Smooth muscle cell (in vitro differentiated cells): ENCODE results near the gene SMU1. TPM values are rescaled to one million over a fixed set of nuclear protein-coding genes. Genes with fewer than 3 reads are reported as not detected.

Experiments used
- DNase-seq: peaks from one replicate; lab custom pipeline; 2025; ENCODE audit not compliant: unreplicated experiment; lab: John Stamatoyannopoulos, UW
- H2AFZ ChIP-seq: fragments of 200-600 bp; sonication (generic); 2 replicates; pipeline ENCODE4 v1.6.0; 2016; ENCODE audit warnings: antibody characterized with exemption, low read depth, mild to moderate bottlenecking
- H3F3A ChIP-seq: fragments of 200-600 bp; sonication (generic); 2 replicates; pipeline ENCODE4 v1.6.0; 2017; ENCODE audit warnings: antibody characterized with exemption, low read depth
- H3K27ac ChIP-seq: fragments of 200-600 bp; sonication (generic); 2 replicates; pipeline ENCODE4 v1.5.1; 2016; ENCODE audit warnings: low read depth, mild to moderate bottlenecking
- H3K27me3 ChIP-seq: fragments of 200-600 bp; sonication (generic); 2 replicates; pipeline ENCODE4 v1.6.1; 2016; ENCODE audit warnings: low read depth, mild to moderate bottlenecking
- H3K36me3 ChIP-seq: fragments of 200-600 bp; sonication (generic); 2 replicates; pipeline ENCODE4 v1.5.1; 2016; ENCODE audit warnings: low read depth
- H3K4me1 ChIP-seq: fragments of 200-600 bp; sonication (generic); 2 replicates; pipeline ENCODE4 v1.5.1; 2016; ENCODE audit warnings: low read depth
- H3K4me2 ChIP-seq: fragments of 200-600 bp; sonication (generic); 2 replicates; pipeline ENCODE4 v1.6.0; 2016; ENCODE audit warnings: mild to moderate bottlenecking
- H3K4me3 ChIP-seq: fragments of 200-600 bp; sonication (generic); 2 replicates; pipeline ENCODE4 v1.5.1; 2016; ENCODE audit warnings: mild to moderate bottlenecking
- H3K79me2 ChIP-seq: fragments of 200-600 bp; sonication (generic); 2 replicates; pipeline ENCODE4 v1.6.0; 2016; ENCODE audit warnings: low read depth, mild to moderate bottlenecking
- H3K9ac ChIP-seq: fragments of 200-600 bp; sonication (generic); 2 replicates; pipeline ENCODE4 v1.6.0; 2016; ENCODE audit warnings: low read depth
- H3K9me3 ChIP-seq: fragments of 200-600 bp; sonication (generic); replicated peaks from 2 replicates; pipeline ENCODE4 v1.5.1; 2016; ENCODE audit warnings: low read depth
- H4K20me1 ChIP-seq: fragments of 200-600 bp; sonication (generic); 2 replicates; pipeline ENCODE4 v1.6.0; 2016; ENCODE audit warnings: low read depth
- WGBS: methylation state at CpG from one replicate; pipeline ENCODE4 v1.1.7; 2016; ENCODE audit warnings: low lambda C conversion rate; 5-methylcytosine and 5-hydroxymethylcytosine counted together
- polyA plus RNA-seq: library from polyadenylated mRNA; unstranded; fragments of >200 nt; fragmentation: Nextera tagmentation; extraction: Ambion mirVana; gene quantifications from 2 replicates; pipeline ENCODE4 v1.2.1, GENCODE V29; 2016
- total RNA-seq: library from RNA; depleted of rRNA; stranded (reverse); fragments of >200 nt; gene quantifications from 2 replicates; pipeline ENCODE4 v1.2.3, GENCODE V29; 2014
- TF ChIP-seq, protein P1 (sequence below): fragments of 200-600 bp; sonication (generic); IDR thresholded peaks from 2 replicates; pipeline ENCODE4 v1.5.1; 2017; ENCODE audit warnings: borderline replicate concordance, mild to moderate bottlenecking, antibody characterized with exemption; ENCODE audit not compliant: insufficient read depth, poor library complexity, severe bottlenecking

The SMU1 gene
- total and polyA plus RNA-seq, 2 experiments from 2014 or later = 15.1 to 17.4 TPM

DNA sequence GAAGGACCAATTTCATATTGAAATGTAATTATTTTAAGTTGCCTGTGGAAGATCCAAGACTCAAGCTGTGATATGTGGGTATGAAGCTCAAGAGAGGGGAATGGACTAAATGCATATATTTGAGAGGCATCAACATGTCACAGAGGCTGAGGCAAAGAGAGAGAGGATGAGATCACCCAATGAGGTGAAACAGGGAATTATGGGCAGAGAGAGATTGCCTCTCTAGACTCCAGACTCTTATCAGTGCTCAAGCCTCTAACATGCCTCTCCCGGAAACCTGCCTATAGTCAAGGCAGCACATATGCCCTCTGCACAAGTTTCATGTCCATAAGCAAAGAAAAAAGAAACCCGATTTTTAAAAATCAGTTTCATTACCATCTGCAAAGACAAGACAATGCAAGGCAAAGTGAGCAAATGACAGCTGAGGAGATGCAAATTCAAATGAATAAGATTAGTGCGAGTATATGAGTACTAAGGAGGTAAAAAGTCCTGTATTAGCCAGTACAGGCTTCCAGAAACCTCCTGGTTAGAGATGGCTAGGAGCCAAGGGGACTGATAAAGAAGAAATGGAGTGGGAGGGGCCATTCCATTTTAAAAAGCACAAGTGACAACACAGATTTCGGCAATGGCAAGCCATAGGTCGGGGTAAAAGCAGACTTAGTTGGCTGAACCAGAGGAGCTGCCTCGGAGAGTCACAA lies 84.4 kb downstream of the SMU1 start:
- Histone ChIP-seq H3K36me3 (peaks cover 11% of the 10 kb centered on the region), H3K79me2 (peaks cover 45% of the 10 kb centered on the region), H3F3A (no peaks in the 10 kb centered on the region), H4K20me1 (peaks cover 63% of the 10 kb centered on the region), H2AFZ (no peak overlapping the region), H3K4me3 (no peak overlapping the region), H3K27ac (no peak overlapping the region), H3K9me3 (no peaks in the 10 kb centered on the region), H3K27me3 (no peaks in the 10 kb centered on the region), H3K4me1 (no peaks in the 10 kb centered on the region), H3K4me2 (no peak overlapping the region), H3K9ac (no peak overlapping the region)
- TF ChIP-seq, protein P1, sequence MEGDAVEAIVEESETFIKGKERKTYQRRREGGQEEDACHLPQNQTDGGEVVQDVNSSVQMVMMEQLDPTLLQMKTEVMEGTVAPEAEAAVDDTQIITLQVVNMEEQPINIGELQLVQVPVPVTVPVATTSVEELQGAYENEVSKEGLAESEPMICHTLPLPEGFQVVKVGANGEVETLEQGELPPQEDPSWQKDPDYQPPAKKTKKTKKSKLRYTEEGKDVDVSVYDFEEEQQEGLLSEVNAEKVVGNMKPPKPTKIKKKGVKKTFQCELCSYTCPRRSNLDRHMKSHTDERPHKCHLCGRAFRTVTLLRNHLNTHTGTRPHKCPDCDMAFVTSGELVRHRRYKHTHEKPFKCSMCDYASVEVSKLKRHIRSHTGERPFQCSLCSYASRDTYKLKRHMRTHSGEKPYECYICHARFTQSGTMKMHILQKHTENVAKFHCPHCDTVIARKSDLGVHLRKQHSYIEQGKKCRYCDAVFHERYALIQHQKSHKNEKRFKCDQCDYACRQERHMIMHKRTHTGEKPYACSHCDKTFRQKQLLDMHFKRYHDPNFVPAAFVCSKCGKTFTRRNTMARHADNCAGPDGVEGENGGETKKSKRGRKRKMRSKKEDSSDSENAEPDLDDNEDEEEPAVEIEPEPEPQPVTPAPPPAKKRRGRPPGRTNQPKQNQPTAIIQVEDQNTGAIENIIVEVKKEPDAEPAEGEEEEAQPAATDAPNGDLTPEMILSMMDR = no peak
- 85% methylated on average over 6 of the region's 6 CpGs for WGBS
- DNase-seq = no peak

Other genes starting within 250 kb of the SMU1 start
- 39.0 and 39.6 TPM in 2 replicates for gene APTX, start 75.0 kb downstream of the SMU1 start, total RNA-seq
- gene APTX, start 75.0 kb downstream of the SMU1 start, polyA plus RNA-seq = 33.8 and 41.7 TPM in 2 replicates
- 151 and 161 TPM in 2 replicates for gene DNAJA1, start 51.4 kb downstream of the SMU1 start, total RNA-seq
- 141 and 152 TPM in 2 replicates for gene DNAJA1, start 51.4 kb downstream of the SMU1 start, polyA plus RNA-seq
- gene B4GALT1, start 90.7 kb upstream of the SMU1 start, total RNA-seq = 46.9 and 56.3 TPM in 2 replicates
- 49.2 and 49.3 TPM in 2 replicates for gene B4GALT1, start 90.7 kb upstream of the SMU1 start, polyA plus RNA-seq
- not detected in 2 replicates for gene SPINK4, start 163.5 kb upstream of the SMU1 start, total RNA-seq
- not detected in 2 replicates for gene SPINK4, start 163.5 kb upstream of the SMU1 start, polyA plus RNA-seq
- gene BAG1, start 188.0 kb upstream of the SMU1 start, total RNA-seq = 34.1 and 39.9 TPM in 2 replicates
- gene BAG1, start 188.0 kb upstream of the SMU1 start, polyA plus RNA-seq = 43.3 and 56.4 TPM in 2 replicates
- gene CHMP5, start 188.4 kb upstream of the SMU1 start, total RNA-seq = 112 and 124 TPM in 2 replicates
- gene CHMP5, start 188.4 kb upstream of the SMU1 start, polyA plus RNA-seq = 85.9 and 99.3 TPM in 2 replicates
- 19.3 and 20.5 TPM in 2 replicates for gene NFX1, start 213.8 kb upstream of the SMU1 start, total RNA-seq
- 18.4 and 22.8 TPM in 2 replicates for gene NFX1, start 213.8 kb upstream of the SMU1 start, polyA plus RNA-seq